GM19023 (cell line): ENCODE data around the gene BMF.
"Not testable (repeated sequence)": the region's sequence is repeated elsewhere in the genome, so short reads cannot be mapped to it uniquely, and the experiment has no call there.

Experiments
- ATAC-seq: cut with Tn5 transposase; IDR thresholded peaks from one replicate; pipeline ENCODE4 v1.9.1; 2021; ENCODE audit warnings: mild to moderate bottlenecking, moderate library complexity; ENCODE audit not compliant: unreplicated experiment

Gene BMF

DNA sequence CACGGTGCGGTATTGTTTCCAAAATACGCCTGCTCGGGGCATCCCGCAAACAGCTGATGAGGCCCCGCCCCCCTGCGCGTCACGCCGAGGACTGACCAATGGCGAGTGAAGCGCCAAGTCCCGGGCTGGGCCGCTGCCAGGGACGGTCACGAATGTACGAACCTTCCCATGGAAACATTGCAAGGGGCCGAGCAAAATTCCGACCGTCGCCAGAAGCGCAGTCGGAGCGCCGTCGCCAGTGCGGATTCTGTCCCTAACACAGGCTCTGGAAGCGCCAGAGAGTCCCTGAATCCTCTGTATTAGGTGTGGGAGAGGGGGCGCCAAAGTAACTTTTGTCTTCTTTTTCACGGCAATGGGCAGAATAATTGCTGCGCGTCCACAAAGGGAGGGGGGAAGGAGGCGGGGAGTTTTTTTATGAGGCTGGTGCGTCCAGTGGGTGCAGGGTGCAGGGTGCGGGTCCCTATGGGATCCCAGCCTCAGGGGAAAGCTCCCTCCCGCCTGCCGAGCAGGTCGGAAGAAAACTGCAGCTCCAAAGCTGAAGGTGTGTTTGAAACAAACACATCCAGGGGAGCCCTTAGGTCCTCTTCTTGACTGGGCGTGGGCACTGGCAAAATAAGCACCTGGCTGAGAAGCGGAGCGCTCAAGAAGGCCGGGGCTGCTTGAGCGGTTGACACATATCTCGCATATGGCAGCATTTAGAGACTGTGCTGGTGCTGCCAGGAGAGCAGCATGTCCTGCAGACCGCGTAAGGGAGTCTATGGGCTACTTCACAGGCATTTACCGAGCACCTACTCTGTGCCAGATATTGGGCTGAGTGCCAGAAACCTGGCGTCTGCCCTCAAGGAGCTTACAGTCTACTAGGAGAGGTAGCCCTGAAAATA is at the start of gene BMF:
BMF (minus strand) TSS at position 25 of the 881 bp plus-strand sequence. CDS start 2,793 bp downstream, outside the sequence.
- peak; percentile 56 for ATAC-seq

GRCh38 chr15:40157778-40158447 is 49.2 kb upstream of the BMF start:
- no peak for ATAC-seq

- no peak for ATAC-seq
These were observed 46.7 kb upstream of the BMF start for GRCh38 chr15:40155270-40155910.

GRCh38 chr15:40154821-40155220 is 46.1 kb upstream of the BMF start:
- not testable (repeated sequence) for ATAC-seq

- ATAC-seq: no peak
These were observed 43.3 kb upstream of the BMF start for GRCh38 chr15:40151991-40152390.

- ATAC-seq: no peak
These were observed 42.8 kb upstream of the BMF start for GRCh38 chr15:40151499-40151898.

DNA sequence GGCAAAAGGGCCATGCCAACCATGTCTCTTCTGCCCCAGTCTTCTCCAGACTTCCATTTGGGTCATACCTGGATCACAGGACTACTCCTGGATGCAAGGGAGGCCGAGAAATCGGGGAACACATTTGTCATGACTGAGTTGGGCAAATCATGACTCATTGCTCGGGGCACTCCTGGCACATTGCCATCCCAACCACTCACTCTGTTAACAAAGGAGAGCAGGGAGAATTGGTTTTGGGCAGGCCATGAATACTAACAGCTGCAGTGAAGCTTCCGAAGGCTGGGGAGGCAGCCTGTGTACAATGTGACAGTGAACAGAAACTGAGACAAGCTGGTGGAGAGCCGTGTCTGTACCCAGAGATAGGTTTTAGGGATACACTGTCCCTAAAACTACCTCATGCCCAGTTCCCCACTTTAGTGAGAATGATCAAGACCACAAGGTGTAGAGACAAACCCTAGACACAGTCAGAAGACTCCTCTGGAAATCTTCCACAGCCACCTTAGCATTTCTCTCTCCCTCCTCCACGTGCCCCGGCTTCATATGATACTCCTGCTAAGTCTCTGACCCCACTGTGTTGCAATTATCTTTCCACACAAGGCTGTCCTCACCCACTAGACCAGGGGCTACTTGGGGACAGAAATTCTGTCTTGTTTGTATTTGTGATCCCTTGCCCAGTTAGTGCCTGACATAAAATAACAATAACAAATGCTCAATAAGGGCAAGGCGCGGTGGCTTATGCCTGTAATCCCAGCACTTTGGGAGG is 41.7 kb upstream of the BMF start:
- ATAC-seq: no peak

GRCh38 chr15:40149339-40149738 is 40.7 kb upstream of the BMF start:
- no peak for ATAC-seq

GRCh38 chr15:40146037-40146436 is 37.4 kb upstream of the BMF start:
- no peak for ATAC-seq

GRCh38 chr15:40142428-40142827 is 33.7 kb upstream of the BMF start:
- ATAC-seq: no peak

GRCh38 chr15:40138201-40138570 is 29.5 kb upstream of the BMF start:
- not testable (repeated sequence) for ATAC-seq

DNA sequence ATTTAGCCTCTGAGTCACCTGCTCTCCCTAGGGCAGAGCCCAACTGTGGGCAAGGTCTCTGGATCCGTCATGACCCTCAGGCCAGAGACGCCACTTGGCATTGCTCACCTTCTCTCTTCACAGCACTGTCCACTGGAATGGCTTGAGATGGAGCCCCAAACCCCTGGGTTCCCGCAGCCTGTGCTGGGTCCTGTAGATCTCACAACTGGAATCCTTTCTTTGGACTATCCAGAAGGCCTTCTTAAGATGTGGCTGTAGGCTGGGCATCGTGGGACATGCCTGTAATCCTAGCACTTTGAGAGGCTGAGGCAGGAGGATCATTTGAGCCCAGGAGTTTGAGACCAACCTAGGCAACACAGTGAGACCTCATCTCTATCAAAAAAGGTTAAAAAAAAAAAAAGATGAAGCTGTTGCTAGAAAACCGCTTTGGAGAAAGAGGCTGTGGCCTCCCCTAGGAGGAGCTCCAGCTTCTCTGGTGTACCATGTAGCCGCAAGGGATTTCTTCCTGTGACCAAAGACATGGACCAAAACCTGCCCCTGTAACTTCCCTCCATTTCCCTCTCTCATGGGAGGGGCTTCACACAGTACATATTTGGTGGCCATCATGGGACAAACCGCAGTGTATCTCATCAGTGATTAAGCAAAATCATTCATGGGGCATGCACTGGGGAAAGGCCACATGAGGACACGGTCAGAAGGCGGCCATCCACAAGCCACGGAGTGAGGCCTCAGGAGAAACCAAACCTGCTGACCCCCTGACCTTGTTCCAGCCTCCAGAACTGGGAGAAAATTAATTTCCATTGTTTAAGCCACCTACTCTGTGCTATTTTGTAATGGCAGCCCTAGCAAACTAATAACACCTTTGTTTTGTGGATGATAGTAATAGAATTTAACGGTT is 28.9 kb upstream of the BMF start:
- no peak for ATAC-seq

GRCh38 chr15:40136470-40137302 is 28.0 kb upstream of the BMF start:
- no peak for ATAC-seq

DNA sequence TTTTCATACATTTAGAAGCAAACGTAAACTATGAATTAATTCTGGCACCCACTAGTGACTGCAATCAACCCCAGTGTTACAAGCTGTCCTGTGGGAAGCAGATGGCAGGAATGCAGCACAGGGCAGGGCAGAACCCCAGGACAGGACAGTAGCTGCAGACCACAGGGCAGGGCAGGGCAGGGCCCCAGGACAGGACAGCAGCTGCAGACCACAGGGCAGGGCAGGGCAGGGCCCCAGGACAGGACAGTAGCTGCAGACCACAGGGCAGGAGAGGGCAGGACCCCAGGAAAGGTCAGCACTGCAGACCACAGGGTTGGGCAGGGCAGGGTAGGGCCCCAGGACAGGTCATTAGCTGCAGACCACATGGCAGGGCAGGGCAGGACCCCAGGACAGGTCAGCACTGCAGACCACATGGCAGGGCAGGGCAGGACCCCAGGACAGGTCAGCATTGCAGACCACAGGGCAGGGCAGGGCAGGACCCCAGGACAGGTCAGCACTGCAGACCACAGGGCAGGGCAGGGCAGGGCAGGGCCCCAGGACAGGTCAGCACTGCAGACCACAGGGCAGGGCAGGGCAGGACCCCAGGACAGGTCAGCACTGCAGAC is 27.3 kb upstream of the BMF start:
- ATAC-seq: not testable (repeated sequence)

DNA sequence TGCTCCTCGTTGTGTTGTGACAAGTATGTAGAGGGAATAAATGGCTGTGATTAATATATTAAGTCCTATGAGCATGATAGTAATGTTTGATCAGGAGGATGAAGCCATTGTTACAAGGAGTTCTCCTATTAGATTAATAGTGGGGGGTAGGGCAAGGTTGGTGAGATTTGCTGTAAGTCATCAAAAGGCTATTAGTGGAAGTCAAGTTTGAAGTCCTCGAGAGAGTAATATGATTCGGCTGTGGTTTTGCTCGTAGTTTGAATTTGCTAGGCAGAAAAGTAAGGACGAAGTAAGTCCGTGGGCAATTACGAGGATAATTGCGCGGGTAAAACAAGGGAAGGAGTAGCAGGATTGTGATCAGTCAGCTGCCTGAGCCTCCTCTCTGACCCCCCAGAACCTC is 26.2 kb upstream of the BMF start:
- no peak for ATAC-seq

- no peak for ATAC-seq
These were observed 24.9 kb upstream of the BMF start for GRCh38 chr15:40133544-40133943.

- no peak for ATAC-seq
These were observed 22.3 kb upstream of the BMF start for GRCh38 chr15:40130799-40131502.

GRCh38 chr15:40130118-40130517 is 21.4 kb upstream of the BMF start:
- ATAC-seq: no peak
